Posterior cingulate gyrus (tissue), 11 donors: ENCODE results near the gene KLHL40.
A peak's percentile ranks its signal among the peaks of the same experiment; 100 is the strongest.

Experiments used
- DNase-seq, 10 donors: peaks; one replicate each; pipeline versions ENCODE4 v3.0.0 to v3.0.0-alpha.2; 2020 to 2021; ENCODE audit warnings: mixed read lengths in 3 of 10
- intact Hi-C: fragments of 100-400 bp; cut with DNase I; formaldehyde crosslinking; loops from one replicate; pipeline ENCODE4 v1.15.1; 2023

KLHL40 gene

DNA sequence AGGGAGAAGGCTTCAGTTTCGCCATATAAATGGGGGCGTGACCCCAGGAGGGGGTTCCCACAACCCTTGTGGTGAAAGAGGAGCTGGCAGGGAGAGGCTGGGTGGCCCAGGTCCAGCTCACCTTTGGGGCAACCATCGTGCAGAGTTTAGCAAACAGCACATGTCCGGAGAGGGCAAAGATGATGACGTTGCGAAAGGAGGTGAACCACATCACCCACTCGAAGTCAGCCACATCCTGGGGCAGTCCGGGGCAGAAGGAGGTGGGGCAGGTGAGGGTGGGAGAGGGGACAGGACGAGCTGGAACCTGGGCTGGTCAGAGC is 13.5 kb downstream of the KLHL40 start:
- DNase-seq, result peak in 1 of 10 donors; percentile 61
- intact Hi-C loops, result no loop called here

GRCh38 chr3:42699511-42699971 is 14.2 kb downstream of the KLHL40 start:
- intact Hi-C loops, result no loop called here
- peak in 2 of 10 donors; percentile 64 to 74 for DNase-seq

- intact Hi-C loops, result no loop called here
- DNase-seq, result peak in 3 of 10 donors; percentile 6 to 77 (median 19)
Measured at GRCh38 chr3:42700366-42701288, 15.3 kb downstream of the KLHL40 start.

GRCh38 chr3:42701371-42702065 is 16.2 kb downstream of the KLHL40 start:
- DNase-seq, result peak; percentile 72 to 97 (median 80)

GRCh38 chr3:42702066-42702951 is 17.0 kb downstream of the KLHL40 start, which contains the start of gene HHATL:
TSS of gene HHATL (minus strand) at chr3:42702798. CDS start at chr3:42700826, 1,972 bp downstream.
- peak in 9 of 10 donors; percentile 42 to 95 (median 66) for DNase-seq
- intact Hi-C loops, result no loop called here

More at GRCh38 chr3:42701371-42702065, 16.2 kb downstream of the KLHL40 start:
- intact Hi-C loops, result no loop called here

- DNase-seq, result peak in 2 of 10 donors; percentile 17 to 81
- intact Hi-C loops, result no loop called here
Measured at GRCh38 chr3:42702982-42703694, 17.8 kb downstream of the KLHL40 start.

- peak in 1 of 10 donors; percentile 76 for DNase-seq
- intact Hi-C loops, result no loop called here
Measured at GRCh38 chr3:42703695-42704025, 18.3 kb downstream of the KLHL40 start.

GRCh38 chr3:42704136-42704841 is 19.0 kb downstream of the KLHL40 start:
- peak in 2 of 10 donors; percentile 15 to 69 for DNase-seq
- intact Hi-C loops, result no loop called here

DNA sequence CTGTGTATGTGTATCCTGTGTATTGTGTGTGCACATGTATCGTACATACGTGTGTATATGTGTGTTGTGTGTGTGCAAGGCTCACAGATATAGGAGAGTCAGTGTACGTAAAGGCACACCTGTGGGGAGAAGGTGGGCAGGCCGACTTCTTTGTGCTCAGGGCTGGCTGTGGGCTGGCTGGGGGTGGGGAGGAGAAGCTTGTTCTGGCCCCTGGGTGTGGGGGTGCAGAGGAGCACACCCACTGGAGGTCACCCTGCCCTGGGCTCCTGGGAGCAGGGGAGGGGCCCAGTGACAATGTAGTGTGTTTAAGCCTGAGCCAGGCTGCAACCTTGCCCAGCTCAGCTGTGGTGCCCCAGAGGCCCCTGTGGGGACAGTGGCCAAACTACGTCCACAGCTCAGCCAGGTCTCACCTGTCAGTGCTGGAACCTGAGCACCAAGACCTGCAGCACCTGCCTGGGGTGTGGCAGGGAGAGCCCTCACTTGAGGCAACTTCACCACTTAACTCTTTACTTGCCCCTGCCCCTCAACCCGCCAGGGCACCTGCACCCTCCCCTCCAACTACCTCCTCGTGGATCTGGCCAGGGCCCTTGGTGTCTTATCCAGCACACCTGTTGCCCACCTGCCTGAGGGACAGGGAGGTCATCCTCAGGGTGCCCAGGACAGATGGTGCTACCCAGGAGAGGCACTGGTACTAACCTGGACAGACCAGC is 19.9 kb downstream of the KLHL40 start:
- peak in 4 of 10 donors; percentile 1 to 74 (median 8) for DNase-seq
- intact Hi-C loops, result no loop called here

GRCh38 chr3:42705962-42706585 is 20.7 kb downstream of the KLHL40 start:
- peak in 5 of 10 donors; percentile 2 to 60 (median 12) for DNase-seq

GRCh38 chr3:42706721-42707619 is 21.6 kb downstream of the KLHL40 start:
- intact Hi-C loops, result no loop called here
- DNase-seq, result peak in 6 of 10 donors; percentile 4 to 57 (median 16)

More at GRCh38 chr3:42705962-42706585, 20.7 kb downstream of the KLHL40 start:
- intact Hi-C loops, result no loop called here

GRCh38 chr3:42707620-42708355 is 22.5 kb downstream of the KLHL40 start:
- intact Hi-C loops, result no loop called here
- peak in 6 of 10 donors; percentile 1 to 59 (median 17) for DNase-seq

DNA sequence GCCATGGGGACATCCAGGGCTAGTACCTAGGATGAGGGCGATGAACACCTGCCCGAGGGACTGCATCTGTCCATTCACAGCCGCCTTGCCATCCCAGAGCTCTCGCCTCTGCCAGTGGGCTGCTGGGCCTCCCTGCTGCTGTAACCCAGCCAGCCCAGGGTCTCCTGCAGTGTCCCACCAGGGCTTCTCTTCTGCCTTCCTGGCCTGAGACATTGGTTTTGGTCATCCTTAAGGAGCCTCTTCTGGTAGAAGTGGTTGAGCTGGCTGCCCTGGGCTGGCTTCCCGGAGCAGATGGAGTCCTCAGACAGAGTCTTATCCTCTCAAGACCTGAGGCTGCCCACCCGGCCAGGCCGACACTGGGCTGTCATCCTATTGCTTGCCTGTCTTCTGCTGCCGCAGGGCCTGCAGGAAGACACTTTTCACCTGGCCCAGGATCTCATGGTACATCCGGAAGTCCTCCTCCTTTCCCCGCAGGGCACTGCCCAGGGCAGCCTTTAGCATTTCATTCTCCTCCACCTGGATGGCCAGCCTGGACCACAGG is 23.3 kb downstream of the KLHL40 start:
- intact Hi-C loops, result no loop called here
- DNase-seq, result peak in 6 of 10 donors; percentile 2 to 80 (median 27)

- intact Hi-C loops, result no loop called here
- DNase-seq, result peak in 5 of 10 donors; percentile 4 to 67 (median 55)
Measured at GRCh38 chr3:42709621-42710020, 24.3 kb downstream of the KLHL40 start.

- intact Hi-C loops, result no loop called here
- DNase-seq, result peak in 3 of 10 donors; percentile 4 to 68 (median 10)
Measured at GRCh38 chr3:42710323-42711021, 25.1 kb downstream of the KLHL40 start.
